NK-92 treated with Interleukin-12 subunit alpha and Interleukin-12 subunit beta, amount 100 ng/mL, for 24 hours (cell line): ENCODE measurements around the gene RAB31.

Experiments
- DNase-seq: peaks from one replicate; lab custom pipeline; 2025; lab: John Stamatoyannopoulos, UW

The RAB31 gene

DNA sequence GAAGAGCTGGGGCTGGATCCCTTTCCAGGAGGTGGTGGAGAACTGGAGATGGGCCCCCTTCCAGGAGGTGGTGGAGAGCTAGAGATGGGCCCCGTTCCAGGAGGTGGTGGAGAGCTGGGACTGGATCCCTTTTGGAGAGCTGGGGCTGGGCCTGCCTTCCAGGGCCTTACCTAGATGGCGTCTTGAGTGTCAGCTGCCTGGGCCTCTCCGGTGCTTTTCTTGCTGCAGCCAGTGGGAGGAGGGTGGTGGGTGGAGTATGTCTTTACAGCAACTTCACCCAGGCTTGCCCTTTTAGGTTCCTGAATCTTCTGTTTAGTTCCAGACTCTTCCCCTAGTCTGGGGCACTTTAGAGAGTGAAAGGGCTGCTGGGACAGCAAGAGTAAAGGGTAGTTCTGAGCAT, 158.5 kb downstream of the RAB31 start:
- DNase-seq: no peak

DNA sequence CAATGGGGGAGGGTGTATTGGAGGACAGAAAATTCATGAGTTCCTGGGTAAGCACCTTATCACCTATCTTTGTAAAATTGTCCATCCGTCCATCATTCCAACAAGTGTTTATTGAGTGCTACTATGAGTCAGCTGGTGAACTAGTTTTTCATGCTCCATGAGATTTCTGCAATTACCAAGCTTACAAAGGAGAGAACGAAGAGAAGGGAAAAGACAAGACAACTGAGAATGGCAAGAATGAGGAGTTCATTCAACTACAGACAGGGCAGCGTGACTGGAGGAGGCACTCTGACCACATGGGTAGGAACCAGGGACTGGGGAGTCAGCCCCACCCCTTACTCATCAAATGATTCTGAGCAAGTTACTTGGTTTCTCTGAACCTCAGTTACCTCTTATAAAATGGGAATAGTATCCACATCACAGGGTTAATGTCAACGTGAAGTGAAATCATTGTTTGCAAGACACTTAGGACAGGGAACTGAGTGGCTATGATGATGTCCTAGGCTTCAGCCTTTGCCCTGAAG, 159.0 kb downstream of the RAB31 start:
- DNase-seq: no peak

DNA sequence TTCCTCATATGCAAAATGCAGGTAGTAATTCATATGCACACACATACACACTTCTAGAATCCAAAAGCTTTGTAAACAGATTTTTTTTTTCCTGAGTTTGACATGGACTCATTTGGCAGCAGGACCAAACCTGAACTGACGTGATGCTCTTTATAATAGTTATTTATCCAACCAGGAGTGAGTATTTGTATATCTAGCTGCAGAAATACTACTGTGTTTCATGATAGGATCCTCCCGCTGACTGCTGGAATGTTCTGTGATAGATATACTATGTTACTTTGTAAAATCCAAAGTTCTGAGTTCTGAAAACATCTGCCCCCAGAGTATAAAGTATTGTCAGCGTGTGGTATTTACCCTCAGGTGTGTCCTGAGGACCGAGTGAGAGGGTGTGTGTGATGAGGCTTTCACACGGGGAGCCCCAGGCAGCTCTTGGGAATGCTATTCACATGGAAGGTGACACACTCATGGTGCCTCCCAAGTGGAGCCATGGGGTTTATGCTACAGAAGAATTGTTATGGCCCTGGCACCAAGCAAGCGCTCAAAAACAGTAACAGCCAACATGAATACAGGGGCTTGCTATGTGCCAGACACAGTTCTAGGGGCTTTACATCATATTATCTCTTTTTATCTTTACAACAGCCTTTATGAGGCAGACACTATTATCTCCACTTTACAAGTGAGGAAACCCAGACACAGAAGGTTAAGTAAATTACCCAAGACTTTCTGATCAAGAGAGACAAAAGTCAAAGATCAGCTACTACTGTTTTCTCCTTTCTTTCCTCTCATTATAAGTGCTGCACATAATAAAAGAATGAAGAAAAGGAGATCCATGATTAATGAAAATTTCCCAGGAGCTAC, 161.0 kb downstream of the RAB31 start:
- DNase-seq: no peak

DNA sequence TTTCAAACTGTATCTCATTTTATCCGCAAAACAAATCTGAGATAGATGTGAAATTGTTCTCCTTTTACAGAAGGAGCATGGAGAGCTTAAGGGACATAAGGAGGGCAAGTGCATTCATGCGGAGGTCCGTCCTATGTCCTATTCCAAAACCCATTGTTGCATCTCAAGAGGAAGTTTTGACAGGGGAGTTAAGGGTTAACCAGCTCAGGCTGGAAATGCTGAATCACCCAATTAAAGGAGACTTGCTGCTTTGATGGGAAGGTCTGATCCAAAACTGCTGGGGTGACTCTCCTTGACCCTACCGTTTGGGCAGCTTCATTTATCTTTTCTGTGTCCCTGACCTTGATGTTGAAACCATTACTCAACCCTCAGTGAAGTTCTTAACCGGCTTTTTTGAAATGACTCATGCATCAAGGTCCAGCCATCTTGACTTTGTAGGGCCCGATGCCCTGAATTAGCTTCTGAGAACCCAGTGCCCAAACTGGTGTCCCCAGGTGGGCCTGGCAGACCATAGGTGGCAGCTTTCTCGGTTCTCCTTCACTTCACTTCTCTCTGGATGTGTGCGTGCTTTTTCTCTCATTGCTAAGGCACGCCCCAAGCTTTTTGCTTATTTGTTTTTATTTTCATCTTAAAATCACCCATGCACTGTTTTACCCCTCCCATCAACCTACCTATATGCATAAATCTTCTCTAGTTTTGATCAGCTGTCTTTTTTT, 161.8 kb downstream of the RAB31 start:
- no peak for DNase-seq

DNA sequence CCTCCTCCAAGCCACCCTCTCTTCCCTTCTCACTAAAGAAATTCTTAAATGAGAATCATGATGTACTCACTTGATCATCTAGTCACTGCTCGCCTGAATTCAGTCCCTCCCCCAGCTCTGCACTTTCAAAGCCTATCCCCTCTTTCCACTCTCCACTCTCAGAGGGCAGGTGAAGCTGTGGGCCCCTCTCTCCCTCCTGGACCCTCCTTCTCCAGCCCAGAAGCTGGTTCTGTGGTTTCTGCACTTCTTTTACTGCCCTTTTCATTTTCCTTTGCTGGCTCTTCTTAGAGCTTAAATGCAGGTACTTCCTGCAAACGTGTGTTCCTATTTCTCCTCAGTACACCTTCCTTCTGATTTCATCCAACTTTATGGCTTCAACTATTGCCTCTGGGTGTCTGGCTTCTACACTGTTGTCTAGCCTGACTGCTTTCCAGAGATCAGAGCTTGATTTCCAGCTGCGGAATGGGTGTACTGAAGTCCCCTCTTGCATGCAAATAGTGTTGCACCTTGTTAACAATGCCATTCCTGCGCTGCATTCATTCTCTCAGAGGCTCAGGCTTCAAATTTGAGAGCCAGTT, 162.4 kb downstream of the RAB31 start:
- DNase-seq: no peak

DNA sequence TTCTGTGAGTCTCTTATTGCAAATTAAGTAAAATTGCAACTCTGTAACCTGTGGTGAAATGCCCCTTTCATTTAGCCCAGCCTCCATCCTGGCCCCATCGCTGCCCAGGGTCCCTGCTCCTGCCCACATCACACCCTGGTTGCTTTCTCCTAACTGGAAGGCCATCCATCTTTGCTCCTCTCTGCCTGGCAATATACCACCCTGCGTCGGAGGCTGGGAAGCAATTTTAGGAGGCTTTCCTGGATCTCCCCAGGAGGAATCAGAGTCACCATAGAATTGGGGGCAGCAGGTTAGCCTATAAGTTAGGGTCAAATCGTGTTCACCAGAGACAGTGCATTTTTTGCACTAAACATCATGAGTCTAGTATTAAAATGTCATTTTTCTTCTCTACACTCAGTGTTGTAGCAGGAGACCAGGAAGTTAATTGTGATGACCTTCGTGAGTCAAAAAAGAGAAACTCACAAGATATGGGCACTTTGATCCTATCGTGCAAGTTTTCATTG, 163.2 kb downstream of the RAB31 start:
- no peak for DNase-seq

DNA sequence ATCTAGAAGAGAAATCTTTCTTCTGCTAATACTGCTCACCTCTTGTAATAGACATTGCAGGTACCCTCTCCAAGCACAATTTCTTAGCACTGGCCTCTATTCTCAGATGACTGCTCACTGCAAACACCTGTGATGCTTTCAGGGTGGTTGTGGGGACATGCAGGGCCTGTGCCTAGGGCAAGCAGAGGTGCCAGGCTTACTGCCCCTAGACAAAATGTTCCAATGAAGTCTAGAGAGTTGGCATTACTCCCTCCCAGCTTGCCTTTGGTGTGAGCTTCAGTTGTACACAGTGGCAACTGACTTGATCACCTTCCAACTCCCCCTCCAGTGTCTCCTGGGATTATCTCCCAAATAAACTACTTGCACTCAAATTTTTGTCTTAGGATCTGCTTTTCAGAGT, 164.7 kb downstream of the RAB31 start:
- DNase-seq: no peak

DNA sequence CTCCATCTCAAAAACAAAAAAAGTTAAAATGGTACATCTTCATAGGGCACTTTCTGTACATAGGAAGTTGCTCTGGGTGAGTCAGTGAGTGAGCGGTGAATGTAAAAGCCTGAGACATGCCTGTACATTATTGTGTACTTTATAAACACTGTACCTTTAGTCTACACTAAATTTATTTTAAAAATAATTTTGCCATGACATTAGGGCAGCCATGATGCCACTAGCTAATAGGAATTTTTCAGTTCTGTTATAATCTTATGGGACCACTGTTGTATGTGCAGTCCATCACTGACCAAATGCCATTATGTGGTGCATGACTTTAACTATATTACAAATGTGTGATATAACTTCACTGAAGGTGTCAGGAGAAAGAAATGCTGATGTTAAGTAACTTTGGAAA, 166.6 kb downstream of the RAB31 start:
- no peak for DNase-seq

DNA sequence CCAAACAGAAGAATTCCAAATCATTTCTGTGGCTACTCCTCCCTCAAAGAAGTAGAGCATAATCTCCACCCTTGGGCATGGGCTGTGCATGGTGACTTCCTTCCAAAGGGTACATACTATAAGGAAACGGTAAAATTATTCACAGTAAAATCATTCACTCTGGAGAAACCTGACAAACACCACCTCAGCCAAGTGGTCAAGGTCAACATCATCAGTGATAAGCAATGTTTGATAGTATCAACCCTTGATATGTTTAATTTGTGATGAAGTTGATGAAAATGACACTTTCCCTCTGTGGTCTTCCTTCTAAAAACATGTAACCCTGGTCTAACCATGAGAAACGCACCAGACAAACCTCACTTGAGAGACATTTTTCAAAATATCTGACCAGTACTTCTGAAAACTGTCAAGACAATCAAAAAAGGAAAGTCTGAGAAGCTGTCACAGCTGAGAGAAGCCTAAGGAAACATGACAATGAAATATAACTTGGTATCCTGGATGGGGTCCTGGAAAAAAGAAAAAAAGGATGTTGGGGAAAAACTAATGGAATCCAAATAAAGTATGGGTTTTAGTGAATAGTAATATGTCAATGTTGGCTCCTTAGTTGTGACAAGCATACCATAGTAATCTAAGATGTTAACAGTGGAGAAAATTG, 168.2 kb downstream of the RAB31 start:
- DNase-seq: no peak

DNA sequence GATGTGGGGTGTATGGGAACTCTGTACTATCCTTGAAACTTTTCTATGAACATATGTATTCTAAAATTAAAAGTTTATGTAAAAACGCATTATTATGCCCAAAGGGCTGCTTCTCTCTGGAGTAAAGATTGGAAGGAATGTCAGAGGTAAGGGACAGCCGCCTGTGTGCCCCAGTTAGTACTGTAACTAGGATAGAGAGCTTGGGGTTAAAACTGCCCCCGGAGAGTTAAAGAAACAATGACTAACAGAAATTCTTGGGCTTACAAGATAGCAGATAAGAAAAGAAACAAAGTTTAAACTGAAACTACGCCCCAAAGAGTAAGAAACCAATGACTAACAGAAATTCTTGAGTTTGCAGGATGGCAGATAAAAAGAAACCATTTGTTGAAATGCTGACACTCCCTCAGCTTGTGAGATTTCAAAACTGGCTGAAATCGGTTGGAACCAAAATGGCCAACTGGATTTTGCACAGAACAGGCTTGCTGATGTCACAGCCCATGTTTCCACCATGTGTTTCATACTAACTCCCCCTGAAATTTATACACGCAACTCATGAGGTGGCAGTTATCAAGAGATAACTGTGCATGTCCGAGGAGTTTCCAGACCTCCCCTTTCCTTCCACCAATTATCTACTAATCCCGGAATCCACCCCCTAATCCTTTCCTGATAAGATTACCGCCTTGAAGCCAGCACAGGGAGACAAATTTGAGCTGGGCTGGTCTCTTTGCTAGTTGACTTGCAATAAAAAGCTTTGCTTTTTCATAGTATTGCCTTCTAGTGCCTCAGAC, 169.0 kb downstream of the RAB31 start:
- no peak for DNase-seq

DNA sequence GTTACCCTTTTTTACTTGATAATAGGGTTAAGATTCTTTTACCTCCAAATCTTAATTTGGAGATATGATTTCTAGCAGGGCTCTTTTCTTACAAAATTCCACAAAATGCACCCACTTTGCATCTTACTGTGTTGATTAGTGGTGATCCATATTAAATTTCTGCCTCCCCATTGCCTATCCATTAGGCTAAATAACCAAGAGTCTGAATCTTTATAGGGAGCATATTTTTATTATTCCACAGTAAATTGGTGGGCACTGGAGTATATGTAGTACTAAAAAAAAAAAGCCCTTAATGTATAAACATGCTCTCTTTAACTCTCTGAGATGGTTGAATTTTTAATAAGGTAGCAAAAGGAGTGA, 169.5 kb downstream of the RAB31 start:
- no peak for DNase-seq

DNA sequence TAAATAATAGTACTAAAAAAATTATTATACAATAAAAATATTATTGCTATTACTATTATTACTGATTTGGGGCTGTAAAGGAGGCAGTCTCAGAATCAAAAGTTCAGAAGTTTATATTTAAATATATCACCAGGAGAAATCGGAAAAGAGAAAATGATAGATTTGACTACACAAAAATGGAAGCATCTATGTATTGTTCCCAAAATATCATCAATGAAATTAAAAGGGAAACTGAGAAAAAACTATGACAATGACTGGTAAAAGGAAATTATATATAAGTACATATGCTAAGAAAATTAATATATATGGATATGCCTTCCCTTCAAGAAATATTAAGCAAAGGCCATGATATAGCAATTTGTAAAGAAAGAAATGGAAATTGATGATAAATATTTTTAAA, 170.0 kb downstream of the RAB31 start:
- no peak for DNase-seq

DNA sequence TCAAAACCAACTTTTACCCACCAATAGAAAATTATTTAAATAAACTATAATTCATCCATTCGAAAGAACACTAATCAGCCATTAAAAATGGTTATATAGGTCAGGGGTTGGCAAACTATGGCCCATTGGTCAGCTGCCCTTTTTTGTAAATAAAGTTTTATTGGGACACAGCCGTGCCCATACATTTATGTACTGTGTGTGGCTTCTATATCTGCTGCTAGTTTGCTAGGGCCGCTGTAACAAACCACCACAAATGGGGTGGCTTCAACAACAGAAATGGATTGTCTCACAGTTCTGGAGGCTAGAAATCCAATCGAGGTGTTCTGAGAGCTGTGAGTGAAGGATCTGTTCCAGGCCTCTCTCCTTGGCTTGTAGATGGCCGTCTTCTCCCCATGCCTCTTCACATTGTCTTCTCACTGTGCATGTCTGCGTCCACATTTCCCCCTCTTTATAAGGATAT, 170.7 kb downstream of the RAB31 start:
- no peak for DNase-seq

DNA sequence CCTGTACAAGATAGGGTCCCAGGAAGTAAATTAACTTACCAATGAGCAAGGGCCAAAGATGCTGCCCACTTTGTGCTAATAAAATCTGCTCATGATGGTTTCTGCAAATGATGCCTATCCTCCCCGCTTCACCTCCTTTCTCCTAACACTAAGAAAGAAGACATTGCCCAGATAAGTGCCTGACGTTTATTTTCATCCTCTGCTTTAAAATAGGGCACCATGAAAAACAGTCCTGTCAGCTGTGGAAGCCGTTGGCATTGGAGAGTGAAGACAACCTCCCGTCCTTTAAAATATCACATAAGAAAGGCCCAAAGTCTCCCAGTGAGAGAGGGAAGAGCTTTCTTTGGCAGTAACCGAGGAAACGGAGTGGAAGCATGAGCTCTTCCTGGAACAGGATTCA, 176.0 kb downstream of the RAB31 start:
- DNase-seq: no peak

DNA sequence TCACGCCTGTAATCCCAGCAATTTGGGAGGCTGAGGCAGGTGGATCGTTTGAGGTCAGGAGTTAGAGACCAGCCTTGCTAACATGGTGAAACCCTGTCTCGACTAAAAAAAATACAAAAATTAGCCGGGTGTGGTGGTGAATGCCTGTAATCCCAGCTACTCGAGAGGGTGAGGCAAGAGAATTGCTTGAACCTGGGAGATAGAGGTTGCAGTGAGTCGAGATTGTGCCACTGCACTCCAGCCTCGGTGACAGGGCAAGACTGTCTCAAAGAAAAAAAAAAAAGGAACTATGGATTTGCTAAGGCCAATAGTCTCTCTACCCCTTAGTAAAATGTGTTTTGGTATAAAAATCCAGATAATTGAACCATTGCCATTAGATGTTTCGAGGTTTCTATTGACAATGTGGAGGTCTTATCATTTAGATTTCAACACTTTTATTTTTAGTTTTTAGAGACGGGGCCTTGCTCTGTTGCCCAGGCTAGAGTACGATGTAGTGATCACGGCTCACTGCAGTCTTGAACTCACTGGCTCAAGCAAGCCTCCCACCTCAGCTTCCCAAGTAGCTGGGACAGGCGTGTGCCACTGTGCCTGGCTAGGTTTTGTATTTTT, 176.5 kb downstream of the RAB31 start:
- no peak for DNase-seq

DNA sequence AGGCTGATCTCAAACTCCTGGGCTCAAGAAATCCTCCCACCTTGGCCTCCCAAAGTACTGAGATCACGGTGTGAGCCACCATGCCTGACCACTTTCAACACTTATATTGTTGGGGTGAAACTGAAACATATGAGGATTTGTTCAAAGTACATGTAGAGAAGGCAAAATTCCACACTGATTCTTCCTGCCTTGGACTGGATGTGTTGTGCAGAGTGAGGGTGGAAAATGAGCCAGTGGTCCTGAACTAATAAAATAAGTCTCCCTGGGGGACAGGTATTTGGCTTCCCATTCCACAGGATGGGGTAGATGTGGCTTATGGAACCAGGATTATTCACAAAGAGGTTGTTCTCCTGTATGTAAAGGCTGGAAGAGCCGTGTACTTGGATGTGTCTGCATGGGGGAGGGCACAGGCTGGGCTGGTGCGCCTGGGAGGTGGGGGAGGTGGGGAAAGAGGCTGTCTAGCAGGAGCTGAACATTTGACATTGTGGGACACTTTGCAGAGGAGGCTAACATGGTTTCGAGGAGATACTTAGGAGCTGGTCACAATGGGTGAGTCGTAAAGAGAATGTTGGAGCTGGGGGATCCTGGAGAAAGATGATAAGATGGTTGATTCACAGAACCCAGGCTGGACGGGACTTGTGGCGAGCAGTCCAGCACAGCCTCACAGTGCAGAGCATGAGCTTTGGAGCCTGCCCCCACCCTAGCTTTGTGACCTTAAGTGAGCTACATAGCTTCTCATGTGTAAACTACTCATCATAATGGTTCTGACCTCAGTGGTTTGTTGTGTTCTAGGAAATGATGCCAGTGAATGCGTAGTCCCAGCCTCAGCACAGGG, 177.3 kb downstream of the RAB31 start, which contains the start of gene TXNDC2:
Gene TXNDC2 (plus strand): TSS at position 804 of the 835 bp plus-strand sequence. CDS start 708 bp downstream, outside the sequence.
- no peak for DNase-seq

DNA sequence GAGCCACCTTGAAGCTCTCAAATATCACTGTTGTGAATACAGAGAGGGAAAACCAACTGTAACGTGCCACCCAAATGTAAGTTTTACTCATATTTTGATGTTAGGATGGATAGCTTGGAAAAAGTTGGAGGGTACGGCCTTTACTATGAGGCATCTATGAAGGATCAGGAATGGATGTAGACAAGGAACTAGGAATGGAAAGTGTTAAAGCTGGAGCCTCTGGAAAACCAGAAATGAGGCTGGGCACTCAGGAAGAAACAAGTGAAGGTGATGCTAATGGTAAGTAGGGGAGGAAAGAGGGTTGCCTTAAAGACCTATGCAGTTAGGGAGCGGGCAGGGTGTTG, 177.9 kb downstream of the RAB31 start:
- no peak for DNase-seq

DNA sequence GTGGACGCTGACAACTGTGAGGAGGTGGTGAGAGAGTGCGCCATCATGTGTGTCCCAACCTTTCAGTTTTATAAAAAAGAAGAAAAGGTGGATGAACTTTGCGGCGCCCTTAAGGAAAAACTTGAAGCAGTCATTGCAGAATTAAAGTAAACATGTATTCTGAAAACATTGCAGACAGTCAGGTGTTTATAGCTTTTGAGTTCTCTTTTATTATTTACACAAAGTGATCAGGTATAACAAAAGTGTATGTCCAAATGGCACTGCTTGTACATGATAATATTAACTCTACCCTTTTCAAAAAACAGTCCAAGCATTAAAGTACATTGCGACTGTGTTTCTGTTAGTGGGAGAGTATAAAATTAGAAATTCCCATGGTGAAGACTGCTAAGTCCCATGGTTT, 179.9 kb downstream of the RAB31 start:
- DNase-seq: no peak

DNA sequence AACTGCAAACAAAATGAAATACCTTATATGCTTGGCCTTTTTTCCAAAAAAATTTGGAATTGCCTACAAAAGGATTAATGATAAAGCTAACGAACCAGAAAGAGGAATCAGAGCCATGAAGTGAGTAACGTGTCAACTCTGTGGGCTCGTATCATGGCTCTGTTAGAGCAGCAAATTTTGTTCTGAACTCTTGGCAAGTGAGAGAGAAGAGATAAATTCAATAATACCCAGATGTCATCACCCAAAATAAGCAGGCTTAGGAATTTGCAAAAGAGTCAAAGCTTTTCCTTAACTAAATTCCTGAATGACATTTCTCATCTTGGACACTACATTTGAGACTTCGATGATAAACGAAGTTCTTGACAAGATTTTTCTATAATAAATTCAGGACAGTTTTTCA, 182.1 kb downstream of the RAB31 start:
- no peak for DNase-seq

DNA sequence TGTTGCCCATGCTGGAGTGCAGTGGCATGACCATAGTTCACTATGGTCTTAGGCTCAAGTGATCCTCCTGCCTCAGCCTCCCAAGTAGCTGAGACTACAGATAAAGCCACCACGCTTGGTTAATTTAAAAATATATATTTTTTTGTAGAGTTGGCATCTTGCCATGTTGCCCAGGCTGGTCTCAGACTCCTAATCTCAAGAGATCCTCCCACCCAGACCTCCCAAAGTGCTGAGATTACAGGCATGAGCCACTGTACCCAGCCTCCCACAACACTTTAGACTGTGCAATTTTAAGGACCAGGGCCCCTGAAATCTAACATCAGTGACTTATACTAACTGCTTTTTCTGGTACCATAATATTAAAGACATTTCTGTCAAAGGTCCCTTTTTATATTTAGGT, 182.9 kb downstream of the RAB31 start:
- DNase-seq: no peak
